ENCODE measurements around the gene RAP1GAP.

RAP1GAP gene

GRCh38 chr1:21601278-21602048, 67.7 kb downstream of the RAP1GAP start:
- no peak overlapping the region for H2AFZ ChIP-seq (ENCODE audit: low read depth)
- no peak overlapping the region for H3K4me3 ChIP-seq (IDR thresholded peaks at IDR 0.05; ENCODE audit: insufficient read depth, low read depth, low read length)
- peaks cover 65% of the 10 kb centered on the region for H3K27me3 ChIP-seq (ENCODE audit: insufficient read depth, low read depth)
- no peak overlapping the region for H3K27ac ChIP-seq
- TF ChIP-seq, protein P1, sequence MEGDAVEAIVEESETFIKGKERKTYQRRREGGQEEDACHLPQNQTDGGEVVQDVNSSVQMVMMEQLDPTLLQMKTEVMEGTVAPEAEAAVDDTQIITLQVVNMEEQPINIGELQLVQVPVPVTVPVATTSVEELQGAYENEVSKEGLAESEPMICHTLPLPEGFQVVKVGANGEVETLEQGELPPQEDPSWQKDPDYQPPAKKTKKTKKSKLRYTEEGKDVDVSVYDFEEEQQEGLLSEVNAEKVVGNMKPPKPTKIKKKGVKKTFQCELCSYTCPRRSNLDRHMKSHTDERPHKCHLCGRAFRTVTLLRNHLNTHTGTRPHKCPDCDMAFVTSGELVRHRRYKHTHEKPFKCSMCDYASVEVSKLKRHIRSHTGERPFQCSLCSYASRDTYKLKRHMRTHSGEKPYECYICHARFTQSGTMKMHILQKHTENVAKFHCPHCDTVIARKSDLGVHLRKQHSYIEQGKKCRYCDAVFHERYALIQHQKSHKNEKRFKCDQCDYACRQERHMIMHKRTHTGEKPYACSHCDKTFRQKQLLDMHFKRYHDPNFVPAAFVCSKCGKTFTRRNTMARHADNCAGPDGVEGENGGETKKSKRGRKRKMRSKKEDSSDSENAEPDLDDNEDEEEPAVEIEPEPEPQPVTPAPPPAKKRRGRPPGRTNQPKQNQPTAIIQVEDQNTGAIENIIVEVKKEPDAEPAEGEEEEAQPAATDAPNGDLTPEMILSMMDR (conservative IDR thresholded peaks at IDR 0.05; ENCODE audit: low read depth, low read length) = no peak
- no peaks in the 10 kb centered on the region for H4K20me1 ChIP-seq (ENCODE audit: insufficient read depth)
- H3K36me3 ChIP-seq (ENCODE audit: insufficient read depth) = no peaks in the 10 kb centered on the region
- no peak overlapping the region for H3K4me2 ChIP-seq
- no peak overlapping the region for H3K9ac ChIP-seq
- no peaks in the 10 kb centered on the region for H3K79me2 ChIP-seq (ENCODE audit: insufficient read depth, low read depth)
- H3K4me1 ChIP-seq (ENCODE audit: low read depth, poor library complexity, severe bottlenecking) = no peaks in the 10 kb centered on the region

- Histone ChIP-seq H3K4me3 (IDR thresholded peaks at IDR 0.05; ENCODE audit: insufficient read depth, low read depth, low read length) (no peak overlapping the region), H3K36me3 (ENCODE audit: insufficient read depth) (no peaks in the 10 kb centered on the region), H2AFZ (ENCODE audit: low read depth) (no peak overlapping the region), H4K20me1 (ENCODE audit: insufficient read depth) (no peaks in the 10 kb centered on the region), H3K4me2 (no peak overlapping the region), H3K9ac (no peak overlapping the region), H3K4me1 (ENCODE audit: low read depth, poor library complexity, severe bottlenecking) (no peaks in the 10 kb centered on the region), H3K79me2 (ENCODE audit: insufficient read depth, low read depth) (no peaks in the 10 kb centered on the region), H3K27me3 (ENCODE audit: insufficient read depth, low read depth) (peaks cover 79% of the 10 kb centered on the region), H3K27ac (no peak overlapping the region)
- TF ChIP-seq, protein P1 (conservative IDR thresholded peaks at IDR 0.05; ENCODE audit: low read depth, low read length) = no peak
Observed at GRCh38 chr1:21599402-21599801, 69.8 kb downstream of the RAP1GAP start.

- TF ChIP-seq, protein P1 (conservative IDR thresholded peaks at IDR 0.05; ENCODE audit: low read depth, low read length) = no peak
- H3K4me1 ChIP-seq (ENCODE audit: low read depth, poor library complexity, severe bottlenecking) = no peaks in the 10 kb centered on the region
- no peaks in the 10 kb centered on the region for H3K79me2 ChIP-seq (ENCODE audit: insufficient read depth, low read depth)
- no peak overlapping the region for H2AFZ ChIP-seq (ENCODE audit: low read depth)
- peaks cover 79% of the 10 kb centered on the region for H3K27me3 ChIP-seq (ENCODE audit: insufficient read depth, low read depth)
- H3K9ac ChIP-seq = no peak overlapping the region
- no peaks in the 10 kb centered on the region for H4K20me1 ChIP-seq (ENCODE audit: insufficient read depth)
- H3K27ac ChIP-seq = no peak overlapping the region
- H3K36me3 ChIP-seq (ENCODE audit: insufficient read depth) = no peaks in the 10 kb centered on the region
- no peak overlapping the region for H3K4me2 ChIP-seq
- no peak overlapping the region for H3K4me3 ChIP-seq (IDR thresholded peaks at IDR 0.05; ENCODE audit: insufficient read depth, low read depth, low read length)
Observed at GRCh38 chr1:21598904-21599303, 70.3 kb downstream of the RAP1GAP start.

DNA sequence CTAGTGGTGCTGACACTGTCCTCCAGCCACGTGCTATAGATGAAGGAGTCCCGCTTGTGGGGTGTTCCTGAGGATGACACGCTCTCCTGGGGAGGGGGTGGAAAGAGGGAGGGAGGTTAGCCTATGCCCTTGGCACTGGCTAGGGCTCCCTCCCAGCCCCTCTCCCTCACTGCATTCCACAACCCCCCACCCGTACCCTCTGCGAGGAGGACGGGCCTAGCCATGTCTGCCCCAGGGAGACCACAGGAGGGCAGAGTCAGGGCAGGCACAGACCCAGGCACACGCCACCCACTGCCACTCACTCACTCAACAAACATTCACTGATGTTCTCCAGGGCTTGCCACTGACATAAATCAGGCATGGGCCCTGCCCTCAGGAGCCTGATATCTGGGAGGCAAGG, 70.7 kb downstream of the RAP1GAP start:
- Histone ChIP-seq H3K4me2 (no peak overlapping the region), H3K27ac (no peak overlapping the region), H2AFZ (ENCODE audit: low read depth) (no peak overlapping the region), H3K36me3 (ENCODE audit: insufficient read depth) (no peaks in the 10 kb centered on the region), H3K4me1 (ENCODE audit: low read depth, poor library complexity, severe bottlenecking) (no peaks in the 10 kb centered on the region), H3K27me3 (ENCODE audit: insufficient read depth, low read depth) (peaks cover 82% of the 10 kb centered on the region), H3K79me2 (ENCODE audit: insufficient read depth, low read depth) (no peaks in the 10 kb centered on the region), H4K20me1 (ENCODE audit: insufficient read depth) (no peaks in the 10 kb centered on the region), H3K9ac (no peak overlapping the region), H3K4me3 (IDR thresholded peaks at IDR 0.05; ENCODE audit: insufficient read depth, low read depth, low read length) (no peak overlapping the region)
- TF ChIP-seq, protein P1 (conservative IDR thresholded peaks at IDR 0.05; ENCODE audit: low read depth, low read length) = no peak

Data from KMS-11 (cell line).